CD4-positive, alpha-beta T cell (primary cell): Measurements from ENCODE around the gene CHCHD5. TPM values are rescaled to one million over a fixed set of nuclear protein-coding genes. Genes with fewer than 3 reads are reported as not detected.

Experiments used
- ATAC-seq: fragments of 200-7000 bp; cut with Tn5 transposase; one replicate; pipeline ENCODE4 v1.10.0; 2022; ENCODE audit warnings: mild to moderate bottlenecking; ENCODE audit not compliant: poor library complexity
- CTCF ChIA-PET: fragments of 350-600 bp; sonication (Branson Sonifier 250); formaldehyde crosslinking; loops from one replicate; lab custom pipeline; 2021; ENCODE audit warnings: antibody characterized with exemption, inconsistent platforms; lab: Charles Lee
- POLR2A ChIA-PET: fragments of 350-600 bp; sonication (Branson Sonifier 250); formaldehyde crosslinking; loops from one replicate; lab custom pipeline; 2021; ENCODE audit warnings: antibody characterized with exemption, inconsistent platforms; lab: Charles Lee
- DNase-seq, 14 experiments: peaks; one replicate each; pipeline ENCODE4 v3.0.0-alpha.2; 2013 to 2020; ENCODE audit warnings: mixed read lengths in 2 of 14
- H3K27ac ChIP-seq, 2 donors: one replicate each; pipeline versions ENCODE4 v1.5.1 to v1.7.0; 2013; ENCODE audit warnings: low read length in 2 of 2, low read depth in 1 of 2, mild to moderate bottlenecking in 1 of 2
- H3K27me3 ChIP-seq, 2 experiments: 1 replicate in 1 of 2; 2 replicates in 1 of 2; pipeline versions ENCODE4 v1.6.1 to v1.7.0; 2013; ENCODE audit warnings: low read length in 2 of 2, control low read depth in 1 of 2, mild to moderate bottlenecking in 1 of 2, moderate library complexity in 1 of 2; ENCODE audit not compliant: insufficient read depth in 2 of 2, control insufficient read depth in 1 of 2
- H3K36me3 ChIP-seq: one replicate; pipeline ENCODE4 v1.6.1; 2013; ENCODE audit warnings: low read length, control low read depth; ENCODE audit not compliant: insufficient read depth
- H3K4me1 ChIP-seq: one replicate; pipeline ENCODE4 v1.6.1; 2013; ENCODE audit warnings: low read length, control low read depth; ENCODE audit not compliant: insufficient read depth
- H3K4me3 ChIP-seq: one replicate; pipeline ENCODE4 v1.5.1; 2013; ENCODE audit warnings: mild to moderate bottlenecking, low read length, moderate library complexity
- H3K9me3 ChIP-seq, 2 experiments: 1 replicate in 1 of 2; 2 replicates in 1 of 2; pipeline versions ENCODE4 v1.6.1 to v1.7.0; 2013; ENCODE audit warnings: low read length in 2 of 2, mild to moderate bottlenecking in 2 of 2, control low read depth in 1 of 2, moderate library complexity in 1 of 2; ENCODE audit not compliant: control insufficient read depth in 1 of 2, insufficient read depth in 1 of 2
- H3K27ac Mint-ChIP-seq: one replicate; pipeline ENCODE4 v1.8.0; 2020; ENCODE audit warnings: mixed read lengths
- H3K27me3 Mint-ChIP-seq: one replicate; pipeline ENCODE4 v1.8.0; 2021; ENCODE audit warnings: mixed read lengths
- H3K36me3 Mint-ChIP-seq: one replicate; pipeline ENCODE4 v1.8.0; 2021; ENCODE audit warnings: low read depth, mixed read lengths
- H3K4me1 Mint-ChIP-seq: one replicate; pipeline ENCODE4 v1.8.0; 2021; ENCODE audit warnings: low read depth, mixed read lengths
- H3K4me3 Mint-ChIP-seq: one replicate; pipeline ENCODE4 v1.8.0; 2020; ENCODE audit warnings: mild to moderate bottlenecking, mixed read lengths
- H3K9me3 Mint-ChIP-seq: one replicate; pipeline ENCODE4 v1.8.0; 2020; ENCODE audit warnings: mixed read lengths
- CTCF ChIP-seq: fragments of 200-600 bp; IDR thresholded peaks from one replicate; pipeline ENCODE4 v1.8.0; 2022; ENCODE audit warnings: antibody characterized with exemption, mild to moderate bottlenecking
- intact Hi-C, 2 experiments: fragments of 100-400 bp; cut with DNase I in 1 of 2; cut with micrococcal nuclease in 1 of 2; formaldehyde crosslinking; loops; one replicate each; pipeline versions ENCODE4 v1.15.1 to v1.9.0; 2023 to 2025; cut with DNase I, micrococcal nuclease
- total RNA-seq, 174 experiments: library from RNA in 2 of 174; stranded (reverse) in 2 of 174; gene quantifications; one replicate each; pipeline ENCODE4 v1.2.3 and lab custom pipeline; 2021 to 2026

CHCHD5 gene
- total RNA-seq, 2 experiments from 2014 or later, result 13.4 to 14.3 TPM

GRCh38 chr2:112634874-112635157 is 50.4 kb downstream of the CHCHD5 start:
- H3K27me3 ChIP-seq, result no peaks in the 10 kb centered on the region
- no peak for TF ChIP-seq CTCF
- H3K4me3 ChIP-seq, result no peak overlapping the region
- ChIA-PET CTCF (interaction anchor here (0.9 to 2.5 kb wide), 3 partner anchors 8 to 56 kb away, joined by 3 to 11 read pairs (median 3); partner anchors contain the start of gene SLC20A1), POLR2A (interaction anchor here (1.3 to 14.2 kb wide), 4 partner anchors 8 to 19 kb away, joined by 3 to 239 read pairs (median 5); partner anchors contain the start of gene SLC20A1)
- peaks cover 73% of the 10 kb centered on the region for H3K4me1 ChIP-seq
- Mint-ChIP-seq H3K36me3 (peaks cover 4% of the 10 kb centered on the region), H3K27ac (peak overlapping the region; percentile 71), H3K4me1 (peaks cover 66% of the 10 kb centered on the region), H3K9me3 (no peaks in the 10 kb centered on the region), H3K27me3 (no peaks in the 10 kb centered on the region), H3K4me3 (peak overlapping the region; percentile 50)
- no peaks in the 10 kb centered on the region for H3K9me3 ChIP-seq
- H3K36me3 ChIP-seq, result no peaks in the 10 kb centered on the region
- H3K27ac ChIP-seq, result peak overlapping the region in 1 of 2 donors; percentile 47
- no peak for ATAC-seq
- intact Hi-C loops, result loop anchor here in 1 of 2 experiments (5.0 kb wide), 1 partner anchor 32 kb away; no protein-coding TSS in a partner anchor
- no peak for DNase-seq

GRCh38 chr2:112636605-112637288 is 52.3 kb downstream of the CHCHD5 start:
- intact Hi-C loops, result no loop called here
- ATAC-seq (no peak), DNase-seq (peak in 1 of 14 experiments; percentile 37)
- CTCF ChIA-PET, result no interaction called here
- Histone ChIP-seq H3K4me1 (peaks cover 54% of the 10 kb centered on the region), H3K4me3 (no peak overlapping the region), H3K27me3 (no peaks in the 10 kb centered on the region), H3K27ac (no peak overlapping the region), H3K36me3 (no peaks in the 10 kb centered on the region), H3K9me3 (no peaks in the 10 kb centered on the region)
- TF ChIP-seq CTCF, result no peak
- Mint-ChIP-seq H3K27ac (no peak overlapping the region), H3K36me3 (no peaks in the 10 kb centered on the region), H3K4me1 (peaks cover 47% of the 10 kb centered on the region), H3K4me3 (no peak overlapping the region), H3K9me3 (no peaks in the 10 kb centered on the region), H3K27me3 (no peaks in the 10 kb centered on the region)
- POLR2A ChIA-PET, result interaction anchor here (14.2 kb wide), 1 partner anchor 9 kb away, joined by 239 read pairs; the partner anchor contains the start of gene SLC20A1

GRCh38 chr2:112637289-112637660 is 52.9 kb downstream of the CHCHD5 start:
- H3K27ac ChIP-seq, result no peak overlapping the region
- peaks cover 49% of the 10 kb centered on the region for H3K4me1 ChIP-seq
- ATAC-seq (no peak), DNase-seq (no peak)
- no peak overlapping the region for H3K27ac Mint-ChIP-seq
- no peaks in the 10 kb centered on the region for H3K9me3 Mint-ChIP-seq
- POLR2A ChIA-PET, result interaction anchor here (14.2 kb wide), 1 partner anchor 9 kb away, joined by 239 read pairs; the partner anchor contains the start of gene SLC20A1
- H3K4me3 Mint-ChIP-seq, result no peak overlapping the region
- intact Hi-C loops, result no loop called here
- H3K27me3 ChIP-seq, result no peaks in the 10 kb centered on the region
- H3K27me3 Mint-ChIP-seq, result no peaks in the 10 kb centered on the region
- TF ChIP-seq CTCF, result no peak
- H3K36me3 ChIP-seq, result no peaks in the 10 kb centered on the region
- H3K4me3 ChIP-seq, result no peak overlapping the region
- H3K9me3 ChIP-seq, result no peaks in the 10 kb centered on the region
- peaks cover 42% of the 10 kb centered on the region for H3K4me1 Mint-ChIP-seq
- no peaks in the 10 kb centered on the region for H3K36me3 Mint-ChIP-seq
- CTCF ChIA-PET, result no interaction called here

Other genes starting within 250 kb of the CHCHD5 start
- 10 to 100 TPM; 61.1 to 65.9 TPM for gene RGPD8, start 151.0 kb upstream of the CHCHD5 start, total RNA-seq
- gene TTL, start 102.5 kb upstream of the CHCHD5 start, total RNA-seq, result 10 to 100 TPM in 1 of 2 experiments, 1 to 10 TPM in 1; 9.9 to 10.8 TPM
- 10 to 100 TPM in 1 of 2 experiments, 1 to 10 TPM in 1; 9.2 to 11.5 TPM for gene POLR1B, start 42.1 kb upstream of the CHCHD5 start, total RNA-seq
- gene SLC20A1, start 61.3 kb downstream of the CHCHD5 start, total RNA-seq, result 100 to 1,000 TPM; 130 to 139 TPM
- gene NT5DC4, start 136.4 kb downstream of the CHCHD5 start, total RNA-seq, result not detected
- gene CKAP2L, start 180.0 kb downstream of the CHCHD5 start, total RNA-seq, result under 1 TPM; 0.08 to 0.50 TPM
- not detected for gene IL1A, start 199.9 kb downstream of the CHCHD5 start, total RNA-seq